A549 (cell line): Measurements from ENCODE around the gene NCOA7. TPM values are rescaled to one million over a fixed set of nuclear protein-coding genes. Genes with fewer than 3 reads are reported as not detected.
"Not testable (repeated sequence)": the region's sequence is repeated elsewhere in the genome, so short reads cannot be mapped to it uniquely, and the experiment has no call there.

Experiments used
- ATAC-seq, 2 experiments: fragments of 200-7000 bp in 1 of 2; fragments of >200 bp in 1 of 2; cut with Nextera tagmentation in 1 of 2; cut with Tn5 transposase in 1 of 2; 3 replicates each; pipeline versions ENCODE4 v1.8.0 to v1.9.1; 2018 to 2020; ENCODE audit warnings: mild to moderate bottlenecking in 1 of 2, moderate library complexity in 1 of 2
- CTCF ChIA-PET: fragments of 300-600 bp; sonication (Branson Sonifier 250); formaldehyde crosslinking; extraction: SDS; loops from one replicate; lab custom pipeline; 2021; ENCODE audit warnings: antibody characterized with exemption, inconsistent platforms; lab: Yijun Ruan, JAX
- POLR2A ChIA-PET: fragments of 350-600 bp; formaldehyde crosslinking; extraction: SDS; loops from one replicate; lab custom pipeline; 2021; ENCODE audit warnings: antibody characterized with exemption, inconsistent platforms; lab: Yijun Ruan, JAX
- DNase-seq, 2 experiments: peaks; one replicate each; pipeline versions ENCODE4 v3.0.0 to v3.0.0-alpha.2; 2011 to 2016; ENCODE audit warnings: low read depth in 1 of 2, low spot score in 1 of 2
- FAIRE-seq: peaks from 2 replicates; lab custom pipeline; 2011; peaks lifted over from hg19 to GRCh38; lab: Jason Lieb, UNC
- H3K27ac ChIP-seq, 2 experiments: fragments of >200 bp; sonication (Bioruptor Twin); formaldehyde crosslinking; 3 replicates each; pipeline ENCODE4 v1.5.1; 2016 to 2017
- H3K4me1 ChIP-seq: fragments of >200 bp; sonication (Bioruptor Twin); formaldehyde crosslinking; 3 replicates; pipeline ENCODE4 v1.6.1; 2016
- H3K4me2 ChIP-seq: fragments of >200 bp; sonication (Bioruptor Twin); formaldehyde crosslinking; 3 replicates; pipeline ENCODE4 v1.6.1; 2016
- H3K4me3 ChIP-seq: fragments of >200 bp; sonication (Bioruptor Twin); formaldehyde crosslinking; 3 replicates; pipeline ENCODE4 v1.5.1; 2016
- H3K9me3 ChIP-seq: fragments of >200 bp; sonication (Bioruptor Twin); formaldehyde crosslinking; 3 replicates; pipeline ENCODE4 v1.6.1; 2016
- BCL3 ChIP-seq: fragments of >200 bp; sonication (Bioruptor Twin); formaldehyde crosslinking; IDR thresholded peaks from 3 replicates; pipeline ENCODE4 v1.6.1; 2016
- CBX8 ChIP-seq: fragments of 200-600 bp; sonication (generic); IDR thresholded peaks from 2 replicates; pipeline ENCODE4 v1.6.1; 2016
- CTCF ChIP-seq: fragments of >200 bp; sonication (Bioruptor Twin); formaldehyde crosslinking; IDR thresholded peaks from 3 replicates; pipeline ENCODE4 v1.5.1; 2016
- FOSL2 ChIP-seq, 2 experiments: fragments of 450-650 bp in 1 of 2; fragments of >200 bp in 1 of 2; sonication (Bioruptor Twin) in 1 of 2; formaldehyde crosslinking; IDR thresholded peaks; 2 replicates each; pipeline versions ENCODE4 v1.5.0 to v1.6.1; 2016 to 2020; ENCODE audit warnings: mild to moderate bottlenecking in 1 of 2, moderate library complexity in 1 of 2
- GATA3 ChIP-seq: IDR thresholded peaks from 2 replicates; pipeline ENCODE4 v1.6.1; 2012; ENCODE audit warnings: borderline replicate concordance
- JUNB ChIP-seq: fragments of >200 bp; sonication (Bioruptor Twin); formaldehyde crosslinking; IDR thresholded peaks from 2 replicates; pipeline ENCODE4 v1.6.1; 2016
- NFE2L2 ChIP-seq: fragments of 150-350 bp; conservative IDR thresholded peaks from 2 replicates; pipeline ENCODE4 v1.6.1; 2014; ENCODE audit warnings: low read length
- NR3C1 ChIP-seq: fragments of >200 bp; sonication (Bioruptor Twin); formaldehyde crosslinking; IDR thresholded peaks from 3 replicates; pipeline ENCODE4 v1.6.1; 2017
- POLR2AphosphoS2 ChIP-seq: conservative IDR thresholded peaks from 2 replicates; pipeline ENCODE4 v1.6.1; 2012; ENCODE audit warnings: low read length, improper control_type of control experiment, inconsistent platforms
- RFX5 ChIP-seq: fragments of 450-650 bp; IDR thresholded peaks from 2 replicates; pipeline ENCODE4 v1.7.1; 2014; ENCODE audit warnings: antibody characterized with exemption, mild to moderate bottlenecking, moderate library complexity
- WGBS: methylation state at CpG from one replicate; pipeline ENCODE4 v1.1.6; 2017; ENCODE audit errors: missing lambda C conversion rate; 5-methylcytosine and 5-hydroxymethylcytosine counted together
- polyA plus RNA-seq, 4 experiments: library from polyadenylated mRNA; depleted of rRNA in 3 of 4; stranded (reverse); fragments of >200 nt; fragmentation: RNase III in 1 of 4; extraction: RNeasy Plus Mini Kit Qiagen cat#74134 plus additional on column Dnase treatment in 1 of 4; gene quantifications; 2 replicates in 3 of 4; 3 replicates in 1 of 4; pipeline ENCODE4 v1.2.3, GENCODE V29; 2011 to 2017
- TF ChIP-seq, protein P1 (sequence below): IDR thresholded peaks from 2 replicates; pipeline ENCODE4 v1.6.1; 2012; ENCODE audit warnings: low read depth, borderline replicate concordance

NCOA7 gene
- polyA plus RNA-seq, 2 of the 4 experiments (the other 2 are of a cell fraction): 66.4 to 195 TPM

- CTCF ChIA-PET: interaction anchor here (1.2 to 3.3 kb wide), 2 partner anchors 21 to 77 kb away, joined by 3 to 10 read pairs; no protein-coding TSS in a partner anchor
- FAIRE-seq (no peak), ATAC-seq (peak in 1 of 2 experiments; percentile 14; a peak in 3 of 6 replicates), DNase-seq (no peak)
- Histone ChIP-seq H3K27ac (peak overlapping the region in 1 of 2 experiments; percentile 62; a peak in 2 of 6 replicates), H3K4me1 (peaks cover 26% of the 10 kb centered on the region), H3K4me3 (no peak overlapping the region), H3K9me3 (no peaks in the 10 kb centered on the region), H3K4me2 (no peak overlapping the region)
- TF ChIP-seq POLR2AphosphoS2 (no peak), CTCF (no peak), NFE2L2 (no peak), JUNB (no peak)
- POLR2A ChIA-PET: interaction anchor here (0.9 to 1.1 kb wide), 2 partner anchors 14 to 142 kb away, joined by 3 to 4 read pairs; partner anchors contain the start of gene NCOA7
These were observed 141.7 kb downstream of the NCOA7 start for GRCh38 chr6:125932451-125932795.

GRCh38 chr6:125935520-125935919 is 144.8 kb downstream of the NCOA7 start:
- H3K4me3 ChIP-seq, FAIRE-seq, ATAC-seq, H3K4me2 ChIP-seq, H3K27ac ChIP-seq, H3K9me3 ChIP-seq, POLR2A ChIA-PET, DNase-seq: not testable (repeated sequence)
- peaks cover 28% of the 10 kb centered on the region for H3K4me1 ChIP-seq
- CTCF ChIA-PET: interaction anchor here (1.1 to 1.8 kb wide), 2 partner anchors 20 to 144 kb away, joined by 5 read pairs; partner anchors contain the start of genes HINT3 and NCOA7
- WGBS: 74% methylated on average over 5 of the region's 5 CpGs

DNA sequence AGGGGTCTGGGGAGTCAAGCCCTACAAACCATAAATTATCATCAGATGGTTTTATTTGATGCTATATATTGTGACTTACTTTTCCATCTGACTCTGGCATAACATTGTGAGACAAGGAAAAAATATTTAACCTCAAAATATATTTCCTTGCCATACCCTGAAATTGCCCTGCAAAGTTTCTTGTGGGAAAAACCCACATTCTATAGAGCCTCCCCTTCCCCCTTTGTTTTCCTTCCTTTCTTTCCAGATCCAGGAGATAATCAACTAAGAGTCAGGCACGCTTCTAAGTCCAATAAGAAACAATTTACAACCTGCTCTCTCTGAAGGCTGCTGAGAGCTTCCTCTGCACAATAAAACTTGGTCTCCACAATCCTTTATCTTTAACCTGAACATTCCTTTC is 148.3 kb downstream of the NCOA7 start:
- WGBS: 75% methylated on average over 1 of the region's 1 CpG
- H3K4me3 ChIP-seq: no peak overlapping the region
- no peaks in the 10 kb centered on the region for H3K9me3 ChIP-seq
- H3K27ac ChIP-seq: peak overlapping the region; percentile 12 to 93; a peak in 4 of 6 replicates
- POLR2A ChIA-PET: no interaction called here
- no peak for FAIRE-seq
- H3K4me2 ChIP-seq: no peak overlapping the region
- TF ChIP-seq POLR2AphosphoS2: no peak
- TF ChIP-seq RFX5: no peak
- H3K4me1 ChIP-seq: peaks cover 53% of the 10 kb centered on the region
- CTCF ChIA-PET: interaction anchor here (2.0 to 4.6 kb wide), 3 partner anchors 15 to 17 kb away, joined by 8 to 18 read pairs (median 9); partner anchors contain the start of gene HINT3
- ATAC-seq: no peak
- DNase-seq: no peak

- FAIRE-seq (no peak), DNase-seq (no peak), ATAC-seq (no peak)
- no peak for TF ChIP-seq FOSL2 (IDR thresholded peaks at IDR 0.05)
- no peak for TF ChIP-seq FOSL2 (CRISPR knock-in tag; IDR thresholded peaks at IDR 0.05)
- TF ChIP-seq NR3C1: no peak
- no peak for TF ChIP-seq GATA3
- no peak for TF ChIP-seq CBX8
- TF ChIP-seq, protein P1, sequence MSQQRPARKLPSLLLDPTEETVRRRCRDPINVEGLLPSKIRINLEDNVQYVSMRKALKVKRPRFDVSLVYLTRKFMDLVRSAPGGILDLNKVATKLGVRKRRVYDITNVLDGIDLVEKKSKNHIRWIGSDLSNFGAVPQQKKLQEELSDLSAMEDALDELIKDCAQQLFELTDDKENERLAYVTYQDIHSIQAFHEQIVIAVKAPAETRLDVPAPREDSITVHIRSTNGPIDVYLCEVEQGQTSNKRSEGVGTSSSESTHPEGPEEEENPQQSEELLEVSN: no peak
- no peak for TF ChIP-seq BCL3
- peaks cover 61% of the 10 kb centered on the region for H3K4me1 ChIP-seq
- peak overlapping the region; percentile 93 to 98 for H3K27ac ChIP-seq
- peak overlapping the region; percentile 48; the same call in 2 of the 3 replicates for H3K4me2 ChIP-seq
- ChIA-PET CTCF (interaction anchor here (2.4 to 4.6 kb wide), 2 partner anchors 14 to 16 kb away, joined by 9 to 18 read pairs; partner anchors contain the start of gene HINT3), POLR2A (no interaction called here)
- H3K9me3 ChIP-seq: no peaks in the 10 kb centered on the region
- 74% methylated on average over 2 of the region's 2 CpGs for WGBS
- H3K4me3 ChIP-seq: no peak overlapping the region
These were observed 149.0 kb downstream of the NCOA7 start for GRCh38 chr6:125939791-125940190.
